CD14-positive monocyte (primary cell): ENCODE measurements around the gene SRRM5. TPM values are rescaled to one million over a fixed set of nuclear protein-coding genes. Genes with fewer than 3 reads are reported as not detected.

Source experiments
- DNase-seq, 3 donors: peaks; one replicate each; pipeline ENCODE4 v3.0.0-alpha.2; 2011 to 2022
- H2AFZ ChIP-seq: 2 replicates; pipeline ENCODE4 v1.6.0; 2012; ENCODE audit warnings: mild to moderate bottlenecking, low read depth, low read length, inconsistent platforms; ENCODE audit not compliant: insufficient read depth, poor library complexity, severe bottlenecking
- H3K27ac ChIP-seq, 2 donors: 1 replicate in 1 of 2; 2 replicates in 1 of 2; pipeline ENCODE4 v1.5.1; 2012 to 2013; ENCODE audit warnings: low read length in 2 of 2, control low read depth in 1 of 2, inconsistent platforms in 1 of 2, low read depth in 1 of 2, mild to moderate bottlenecking in 1 of 2
- H3K27me3 ChIP-seq, 2 donors: one replicate each; pipeline versions ENCODE4 v1.6.0 to v1.6.1; 2011 to 2013; ENCODE audit warnings: low read length in 2 of 2; ENCODE audit not compliant: control insufficient read depth in 2 of 2, insufficient read depth in 2 of 2
- H3K36me3 ChIP-seq, 2 donors: replicated peaks in 1 of 2; 1 replicate in 1 of 2; 2 replicates in 1 of 2; pipeline versions ENCODE4 v1.5.1 to v1.6.1; 2012 to 2013; ENCODE audit warnings: low read length in 2 of 2, control low read depth in 1 of 2, inconsistent platforms in 1 of 2, mild to moderate bottlenecking in 1 of 2; ENCODE audit not compliant: insufficient read depth in 2 of 2, control insufficient read depth in 1 of 2
- H3K4me1 ChIP-seq, 2 donors: 1 replicate in 1 of 2; 2 replicates in 1 of 2; pipeline versions ENCODE4 v1.5.1 to v1.6.1; 2012 to 2013; ENCODE audit warnings: low read length in 2 of 2, control low read depth in 1 of 2, inconsistent platforms in 1 of 2, mild to moderate bottlenecking in 1 of 2, moderate library complexity in 1 of 2; ENCODE audit not compliant: insufficient read depth in 2 of 2, control insufficient read depth in 1 of 2
- H3K4me2 ChIP-seq: replicated peaks from 2 replicates; pipeline ENCODE3; 2012; ENCODE audit warnings: low read length, moderate library complexity, mild to moderate bottlenecking; ENCODE audit not compliant: poor library complexity, severe bottlenecking; ENCODE audit errors: extremely low read depth
- H3K4me3 ChIP-seq, 3 experiments: fragments of 200-600 bp in 1 of 3; sonication (generic) in 1 of 3; replicated peaks in 1 of 3; 1 replicate in 2 of 3; 2 replicates in 1 of 3; pipeline ENCODE4 v1.5.1; 2011 to 2013; ENCODE audit warnings: low read length in 3 of 3, mild to moderate bottlenecking in 3 of 3, control low read depth in 2 of 3, low read depth in 2 of 3, inconsistent platforms in 1 of 3, moderate library complexity in 1 of 3
- H3K79me2 ChIP-seq: 2 replicates; pipeline ENCODE4 v1.6.0; 2012; ENCODE audit warnings: mild to moderate bottlenecking, control low read depth, inconsistent platforms, low read length, moderate library complexity; ENCODE audit not compliant: insufficient read depth
- H3K9ac ChIP-seq: 2 replicates; pipeline ENCODE4 v1.6.0; 2017; ENCODE audit warnings: low read length, mild to moderate bottlenecking; ENCODE audit not compliant: insufficient read depth, poor library complexity, severe bottlenecking
- H3K9me3 ChIP-seq, 2 donors: replicated peaks in 1 of 2; 1 replicate in 1 of 2; 2 replicates in 1 of 2; pipeline versions ENCODE4 v1.5.1 to v1.6.1; 2012 to 2013; ENCODE audit warnings: low read length in 2 of 2, control low read depth in 1 of 2; ENCODE audit not compliant: control insufficient read depth in 1 of 2, insufficient read depth in 1 of 2
- H4K20me1 ChIP-seq: 2 replicates; pipeline ENCODE4 v1.6.0; 2012; ENCODE audit warnings: mild to moderate bottlenecking, low read length, control low read depth, moderate library complexity; ENCODE audit not compliant: insufficient read depth
- H3K27ac Mint-ChIP-seq, 7 donors: one replicate each; pipeline ENCODE4 v1.8.0; 2020; ENCODE audit warnings: mild to moderate bottlenecking in 7 of 7, mixed read lengths in 7 of 7, moderate library complexity in 6 of 7, inconsistent platforms in 2 of 7
- H3K27me3 Mint-ChIP-seq, 3 donors: one replicate each; pipeline ENCODE4 v1.8.0; 2021 to 2022; ENCODE audit warnings: low read depth in 3 of 3, mild to moderate bottlenecking in 3 of 3, mixed read lengths in 3 of 3, moderate library complexity in 3 of 3, inconsistent platforms in 1 of 3
- H3K36me3 Mint-ChIP-seq, 2 donors: one replicate each; pipeline ENCODE4 v1.8.0; 2020; ENCODE audit warnings: mixed read lengths in 2 of 2, inconsistent platforms in 1 of 2, mild to moderate bottlenecking in 1 of 2
- H3K4me1 Mint-ChIP-seq: one replicate; pipeline ENCODE4 v1.8.0; 2020; ENCODE audit warnings: mild to moderate bottlenecking, mixed read lengths
- H3K4me3 Mint-ChIP-seq, 2 donors: one replicate each; pipeline ENCODE4 v1.8.0; 2020; ENCODE audit warnings: mild to moderate bottlenecking in 2 of 2, mixed read lengths in 2 of 2, moderate library complexity in 1 of 2
- H3K9me3 Mint-ChIP-seq, 7 donors: one replicate each; pipeline ENCODE4 v1.8.0; 2020 to 2022; ENCODE audit warnings: mixed read lengths in 7 of 7, mild to moderate bottlenecking in 6 of 7, moderate library complexity in 6 of 7, inconsistent platforms in 2 of 7
- CTCF ChIP-seq: fragments of 200-600 bp; IDR thresholded peaks from one replicate; pipeline ENCODE4 v1.8.0; 2022; ENCODE audit warnings: antibody characterized with exemption, mild to moderate bottlenecking
- WGBS: methylation state at CpG from one replicate; pipeline ENCODE4 v1.1.5; 2013; ENCODE audit warnings: missing lambda C conversion rate; ENCODE audit not compliant: insufficient coverage; 5-methylcytosine and 5-hydroxymethylcytosine counted together
- intact Hi-C, 2 donors: fragments of 100-400 bp; cut with micrococcal nuclease; formaldehyde crosslinking; loops; one replicate each; pipeline versions ENCODE4 v1.15.0 to v1.15.1; 2023
- polyA plus RNA-seq, 3 donors: library from polyadenylated mRNA; depleted of rRNA in 1 of 3; unstranded in 2 of 3; stranded (reverse) in 1 of 3; fragments of 300-500 nt in 2 of 3; fragments of >200 nt in 1 of 3; fragmentation: Illumina TruSeq in 2 of 3; gene quantifications; 1 replicate in 2 of 3; 2 replicates in 1 of 3; pipeline ENCODE4 v1.2.3, GENCODE V29; 2012 to 2021

The SRRM5 gene
- polyA plus RNA-seq, 3 donors = 0.36 TPM; not detected in 2

GRCh38 chr19:43638995-43639518 lies 27.2 kb downstream of the SRRM5 start:
- Histone ChIP-seq H3K9ac (no peak overlapping the region), H3K4me1 (peaks cover 6 to 7% of the 10 kb centered on the region in 2 donors), H3K27me3 (peaks cover 36 to 57% of the 10 kb centered on the region in 2 donors), H2AFZ (no peak overlapping the region), H3K4me3 (no peak overlapping the region), H3K27ac (no peak overlapping the region), H3K79me2 (no peaks in the 10 kb centered on the region), H4K20me1 (peaks cover 7% of the 10 kb centered on the region), H3K9me3 (peaks cover 0 to 14% of the 10 kb centered on the region in 2 donors), H3K4me2 (no peak overlapping the region), H3K36me3 (no peaks in the 10 kb centered on the region)
- TF ChIP-seq CTCF = no peak
- Mint-ChIP-seq H3K36me3 (peaks cover 12 to 19% of the 10 kb centered on the region in 2 donors), H3K9me3 (peaks cover 0 to 23% (median 11%) of the 10 kb centered on the region in 7 donors), H3K27ac (peak overlapping the region in 1 of 7 donors; percentile 52), H3K4me1 (peaks cover 17% of the 10 kb centered on the region), H3K27me3 (peaks cover 54 to 66% (median 61%) of the 10 kb centered on the region in 3 donors), H3K4me3 (peak overlapping the region; percentile 69 to 88)
- 14% methylated on average over 14 of the region's 18 CpGs for WGBS
- intact Hi-C loops = no loop called here
- no peak for DNase-seq

GRCh38 chr19:43639519-43640423 lies 27.9 kb downstream of the SRRM5 start, which contains the start of gene CADM4:
TSS of gene CADM4 (minus strand) at chr19:43639850. CDS start at chr19:43639790, 60 bp downstream.
- Histone ChIP-seq H3K4me1 (peaks cover 6 to 7% of the 10 kb centered on the region in 2 donors), H3K4me3 (peak within 1 kb of the TSS in 1 of 3 experiments; percentile 62), H3K9ac (no peak within 1 kb of the TSS), H3K27ac (no peak within 1 kb of the TSS), H3K27me3 (peaks cover 36 to 54% of the 10 kb centered on the region in 2 donors), H3K36me3 (no peaks in the 10 kb centered on the region), H3K9me3 (peaks cover 0 to 14% of the 10 kb centered on the region in 2 donors), H3K79me2 (no peaks in the 10 kb centered on the region), H3K4me2 (peak within 1 kb of the TSS; percentile 67), H4K20me1 (peaks cover 7% of the 10 kb centered on the region), H2AFZ (no peak within 1 kb of the TSS)
- DNase-seq = no peak
- WGBS = under 1% methylated on average over 109 of the region's 110 CpGs
- Mint-ChIP-seq H3K4me3 (peak within 1 kb of the TSS; percentile 70 to 88), H3K36me3 (peaks cover 13 to 19% of the 10 kb centered on the region in 2 donors), H3K27ac (peak within 1 kb of the TSS in 3 of 7 donors; percentile 36 to 89 (median 71)), H3K9me3 (peaks cover 0 to 23% (median 11%) of the 10 kb centered on the region in 7 donors), H3K4me1 (peaks cover 20% of the 10 kb centered on the region), H3K27me3 (peaks cover 52 to 62% (median 55%) of the 10 kb centered on the region in 3 donors)
- intact Hi-C loops = no loop called here
- no peak for TF ChIP-seq CTCF
